ENCODE results near the gene EZH1. TPM values are rescaled to one million over a fixed set of nuclear protein-coding genes. Genes with fewer than 3 reads are reported as not detected.

The EZH1 gene
- total RNA-seq, 4 donors from 2014 or later: 32.6 to 55.2 (median 47.5) TPM

GRCh38 chr17:42677921-42678781 is 66.7 kb downstream of the EZH1 start:
- H3K4me3 ChIP-seq: peak overlapping the region; percentile 70 to 97 (median 75)
- intact Hi-C loops (cut with DNase I; ENCODE audit: low total_unique reads) (loop anchor here (2.0 kb wide), 2 partner anchors 17 to 59 kb away; no protein-coding TSS in a partner anchor), in situ Hi-C loops (cut with MboI; ENCODE audit: low sequenced_read_pairs in 4 of 4) (loop anchor here in 3 of 4 donors (10.0 to 25.0 kb wide), 2 partner anchors 63 to 91 kb away; partner anchors contain the start of gene PSMC3IP (in 2 of the 3))
- H3K4me1 ChIP-seq: peaks cover 62 to 74% of the 10 kb centered on the region in 2 donors
- ATAC-seq (peak; percentile 42 to 51), DNase-seq (peak; percentile 82 to 90)
- no peaks in the 10 kb centered on the region for H3K9me3 ChIP-seq
- no peaks in the 10 kb centered on the region for H3K27me3 ChIP-seq
- TF ChIP-seq POLR2A (IDR thresholded peaks at IDR 0.05) (peak in 1 of 2 donors; percentile 56), CTCF (IDR thresholded peaks at IDR 0.05 in 4 of 5, conservative IDR thresholded peaks at IDR 0.05 in 1 of 5) (no peak)
- H3K36me3 ChIP-seq: peaks cover 0 to 2% of the 10 kb centered on the region in 2 donors
- peak overlapping the region; percentile 93 to 99 (median 96) for H3K27ac ChIP-seq

GRCh38 chr17:42677012-42677857 is 67.6 kb downstream of the EZH1 start:
- TF ChIP-seq CTCF (IDR thresholded peaks at IDR 0.05 in 4 of 5, conservative IDR thresholded peaks at IDR 0.05 in 1 of 5): no peak
- no peak for TF ChIP-seq POLR2A (IDR thresholded peaks at IDR 0.05)
- Histone ChIP-seq H3K36me3 (peaks cover 0 to 11% of the 10 kb centered on the region in 2 donors), H3K4me1 (peaks cover 59 to 68% of the 10 kb centered on the region in 2 donors), H3K27ac (peak overlapping the region; percentile 93 to 100 (median 98)), H3K9me3 (no peaks in the 10 kb centered on the region), H3K4me3 (peak overlapping the region; percentile 76 to 99 (median 97)), H3K27me3 (no peaks in the 10 kb centered on the region)
- DNase-seq (peak; percentile 100), ATAC-seq (peak; percentile 60 to 69)
- intact Hi-C loops (cut with DNase I; ENCODE audit: low total_unique reads) (loop anchor here (2.0 kb wide), 1 partner anchor 58 kb away; no protein-coding TSS in a partner anchor), in situ Hi-C loops (cut with MboI; ENCODE audit: low sequenced_read_pairs in 4 of 4) (loop anchor here in 3 of 4 donors (10.0 to 25.0 kb wide), 2 partner anchors 62 to 90 kb away; partner anchors contain the start of gene PSMC3IP (in 2 of the 3))

GRCh38 chr17:42676424-42677011 is 68.3 kb downstream of the EZH1 start, which contains the start of gene PLEKHH3:
Gene PLEKHH3, minus strand, starts transcription at chr17:42676994. Its CDS starts 431 bp downstream, at chr17:42676563.
- intact Hi-C loops (cut with DNase I; ENCODE audit: low total_unique reads): loop anchor here (2.0 kb wide), 1 partner anchor 58 kb away; no protein-coding TSS in a partner anchor
- Histone ChIP-seq H3K36me3 (peaks cover 0 to 18% of the 10 kb centered on the region in 2 donors), H3K9me3 (no peaks in the 10 kb centered on the region), H3K27ac (peak within 1 kb of the TSS; percentile 93 to 100 (median 98)), H3K4me1 (peaks cover 57 to 62% of the 10 kb centered on the region in 2 donors), H3K4me3 (peak within 1 kb of the TSS; percentile 76 to 99 (median 97)), H3K27me3 (no peaks in the 10 kb centered on the region)
- ATAC-seq (peak; percentile 5 to 10), DNase-seq (no peak)
- TF ChIP-seq POLR2A (IDR thresholded peaks at IDR 0.05) (peak; percentile 92 to 96), CTCF (IDR thresholded peaks at IDR 0.05 in 4 of 5, conservative IDR thresholded peaks at IDR 0.05 in 1 of 5) (peak in 3 of 5 experiments; percentile 24 to 41 (median 37))
- in situ Hi-C loops (cut with MboI; ENCODE audit: low sequenced_read_pairs in 4 of 4): loop anchor here in 3 of 4 donors (10.0 to 25.0 kb wide), 2 partner anchors 62 to 89 kb away; partner anchors contain the start of gene PSMC3IP (in 2 of the 3)
